Measurements from ENCODE around the gene MZT2B. TPM values are rescaled to one million over a fixed set of nuclear protein-coding genes. Genes with fewer than 3 reads are reported as not detected.
"Not testable (repeated sequence)": the region's sequence is repeated elsewhere in the genome, so short reads cannot be mapped to it uniquely, and the experiment has no call there.

Gene MZT2B
- total RNA-seq, 2 experiments from 2014 or later: 388 to 401 TPM

- Mint-ChIP-seq H3K9me3 (no peaks in the 10 kb centered on the region), H3K27me3 (no peaks in the 10 kb centered on the region), H3K27ac (no peak overlapping the region), H3K4me3 (no peak overlapping the region), H3K36me3 (peaks cover 42% of the 10 kb centered on the region), H3K4me1 (ENCODE audit: low read depth) (peaks cover 2% of the 10 kb centered on the region)
- ChIA-PET POLR2A (no interaction called here), CTCF (no interaction called here)
- no peak for DNase-seq
- intact Hi-C loops (cut with micrococcal nuclease): no loop called here
Measured at GRCh38 chr2:130165293-130166016, 16.6 kb upstream of the MZT2B start.

- DNase-seq; H3K4me1 Mint-ChIP-seq (ENCODE audit: low read depth); H3K9me3 Mint-ChIP-seq; H3K4me3 Mint-ChIP-seq; H3K27me3 Mint-ChIP-seq; CTCF ChIA-PET; intact Hi-C loops (cut with micrococcal nuclease); POLR2A ChIA-PET; H3K27ac Mint-ChIP-seq: not testable (repeated sequence)
- peaks cover 46% of the 10 kb centered on the region for H3K36me3 Mint-ChIP-seq
Measured at GRCh38 chr2:130166611-130167010, 15.5 kb upstream of the MZT2B start.

GRCh38 chr2:130169163-130169562 is 12.9 kb upstream of the MZT2B start:
- DNase-seq; POLR2A ChIA-PET; H3K27ac Mint-ChIP-seq; H3K4me3 Mint-ChIP-seq; intact Hi-C loops (cut with micrococcal nuclease); H3K9me3 Mint-ChIP-seq; H3K27me3 Mint-ChIP-seq; CTCF ChIA-PET; H3K4me1 Mint-ChIP-seq (ENCODE audit: low read depth): not testable (repeated sequence)
- H3K36me3 Mint-ChIP-seq: peaks cover 47% of the 10 kb centered on the region

- no peak overlapping the region for H3K4me3 Mint-ChIP-seq
- ChIA-PET CTCF (interaction anchor here (0.6 kb wide), 1 partner anchor 11 kb away, joined by 3 read pairs; no protein-coding TSS in a partner anchor), POLR2A (interaction anchor here (1.4 kb wide), 1 partner anchor 11 kb away, joined by 3 read pairs; no protein-coding TSS in a partner anchor)
- H3K27ac Mint-ChIP-seq: no peak overlapping the region
- intact Hi-C loops (cut with micrococcal nuclease): no loop called here
- H3K9me3 Mint-ChIP-seq: no peaks in the 10 kb centered on the region
- peaks cover 43% of the 10 kb centered on the region for H3K36me3 Mint-ChIP-seq
- peaks cover 2% of the 10 kb centered on the region for H3K4me1 Mint-ChIP-seq (ENCODE audit: low read depth)
- no peak for DNase-seq
- no peaks in the 10 kb centered on the region for H3K27me3 Mint-ChIP-seq
Measured at GRCh38 chr2:130169896-130170295, 12.2 kb upstream of the MZT2B start.

- H3K9me3 Mint-ChIP-seq; H3K27ac Mint-ChIP-seq; intact Hi-C loops (cut with micrococcal nuclease); H3K27me3 Mint-ChIP-seq; CTCF ChIA-PET; DNase-seq; H3K4me3 Mint-ChIP-seq: not testable (repeated sequence)
- Mint-ChIP-seq H3K36me3 (peaks cover 28% of the 10 kb centered on the region), H3K4me1 (ENCODE audit: low read depth) (peaks cover 10% of the 10 kb centered on the region)
- POLR2A ChIA-PET: interaction anchor here (1.1 kb wide), 1 partner anchor 168 kb away, joined by 3 read pairs; the partner anchor contains the start of gene IMP4
Measured at GRCh38 chr2:130174866-130175265, 7.2 kb upstream of the MZT2B start.

- peak overlapping the region; percentile 94 for H3K27ac Mint-ChIP-seq
- intact Hi-C loops (cut with micrococcal nuclease): loop anchor here (5.0 kb wide), 3 partner anchors 33 to 912 kb away; partner anchors contain the start of genes CCDC74B, FAM168B and GPR148
- not testable (repeated sequence) for H3K36me3 Mint-ChIP-seq, H3K27me3 Mint-ChIP-seq, H3K9me3 Mint-ChIP-seq, DNase-seq
- H3K4me3 Mint-ChIP-seq: peak overlapping the region; percentile 92
- CTCF ChIA-PET: interaction anchor here (0.6 to 3.2 kb wide), 10 partner anchors 10 to 644 kb away, joined by 3 to 26 read pairs (median 3); partner anchors contain the start of gene IMP4
- H3K4me1 Mint-ChIP-seq (ENCODE audit: low read depth): peaks cover 21% of the 10 kb centered on the region
- POLR2A ChIA-PET: interaction anchor here (0.8 to 1.8 kb wide), 4 partner anchors 10 to 190 kb away, joined by 3 to 20 read pairs (median 3); partner anchors contain the start of gene IMP4
Measured at GRCh38 chr2:130180404-130181324, 1.4 kb upstream of the MZT2B start.

GRCh38 chr2:130181325-130181879 is 660 bp upstream of the MZT2B start, which contains the start of gene SMPD4:
TSS of gene SMPD4 (minus strand) at chr2:130181602. CDS start at chr2:130176592, 5,010 bp downstream.
- peak; percentile 98 for DNase-seq
- no peaks in the 10 kb centered on the region for H3K27me3 Mint-ChIP-seq
- intact Hi-C loops (cut with micrococcal nuclease): loop anchor here (5.0 kb wide), 3 partner anchors 34 to 911 kb away; partner anchors contain the start of genes CCDC74B, FAM168B and GPR148
- H3K27ac Mint-ChIP-seq: peak within 1 kb of the TSS; percentile 94
- H3K4me1 Mint-ChIP-seq (ENCODE audit: low read depth): peaks cover 23% of the 10 kb centered on the region
- ChIA-PET POLR2A (interaction anchor here (0.8 to 1.8 kb wide), 4 partner anchors 11 to 189 kb away, joined by 3 to 20 read pairs (median 3); partner anchors contain the start of gene IMP4), CTCF (interaction anchor here (0.6 to 3.2 kb wide), 9 partner anchors 11 to 1347 kb away, joined by 3 to 26 read pairs (median 3); partner anchors contain the start of gene IMP4)
- no peaks in the 10 kb centered on the region for H3K9me3 Mint-ChIP-seq
- H3K4me3 Mint-ChIP-seq: peak within 1 kb of the TSS; percentile 92
- H3K36me3 Mint-ChIP-seq: peaks cover 10% of the 10 kb centered on the region

- H3K36me3 Mint-ChIP-seq: peaks cover 12% of the 10 kb centered on the region
- peak overlapping the region; percentile 79 for H3K4me3 Mint-ChIP-seq
- peaks cover 19% of the 10 kb centered on the region for H3K4me1 Mint-ChIP-seq (ENCODE audit: low read depth)
- H3K27me3 Mint-ChIP-seq, POLR2A ChIA-PET, DNase-seq, H3K9me3 Mint-ChIP-seq: not testable (repeated sequence)
- peak overlapping the region; percentile 67 for H3K27ac Mint-ChIP-seq
- CTCF ChIA-PET: interaction anchor here (0.6 to 3.2 kb wide), 5 partner anchors 151 to 615 kb away, joined by 3 to 26 read pairs (median 3); partner anchors contain the start of gene IMP4
- intact Hi-C loops (cut with micrococcal nuclease): loop anchor here (1.0 to 5.0 kb wide), 7 partner anchors 36 to 909 kb away; partner anchors contain the start of genes CCDC74B, FAM168B, GPR148 and IMP4
Measured at GRCh38 chr2:130182826-130183511, 907 bp downstream of the MZT2B start.

GRCh38 chr2:130183512-130184373 is 1.7 kb downstream of the MZT2B start:
- intact Hi-C loops (cut with micrococcal nuclease): loop anchor here (2.0 to 5.0 kb wide), 4 partner anchors 36 to 909 kb away; partner anchors contain the start of genes CCDC74B, FAM168B and GPR148
- ChIA-PET CTCF (no interaction called here), POLR2A (no interaction called here)
- Mint-ChIP-seq H3K4me3 (peak overlapping the region; percentile 79), H3K27ac (peak overlapping the region; percentile 19), H3K36me3 (peaks cover 12% of the 10 kb centered on the region), H3K9me3 (no peaks in the 10 kb centered on the region), H3K27me3 (no peaks in the 10 kb centered on the region), H3K4me1 (ENCODE audit: low read depth) (peaks cover 17% of the 10 kb centered on the region)
- no peak for DNase-seq

GRCh38 chr2:130185436-130185835 is 3.4 kb downstream of the MZT2B start:
- Mint-ChIP-seq H3K27me3 (no peaks in the 10 kb centered on the region), H3K27ac (no peak overlapping the region), H3K36me3 (peaks cover 12% of the 10 kb centered on the region), H3K4me3 (no peak overlapping the region), H3K9me3 (no peaks in the 10 kb centered on the region), H3K4me1 (ENCODE audit: low read depth) (peaks cover 17% of the 10 kb centered on the region)
- intact Hi-C loops (cut with micrococcal nuclease): no loop called here
- no peak for DNase-seq
- ChIA-PET CTCF (no interaction called here), POLR2A (no interaction called here)
